Panc1 (cell line): Measurements from ENCODE around the gene TFF1. TPM values are rescaled to one million over a fixed set of nuclear protein-coding genes. Genes with fewer than 3 reads are reported as not detected.

Experiments
- ATAC-seq: fragments of 200-7000 bp; cut with Tn5 transposase; 2 replicates; pipeline ENCODE4 v1.9.1; 2020; ENCODE audit warnings: mild to moderate bottlenecking, moderate library complexity
- BruUV-seq: library from RNA; stranded (reverse); fragments of 400-500 nt; replicated peaks from 2 replicates; lab custom pipeline; 2021; lab: Mats Ljungman, UMichigan
- CTCF ChIA-PET: fragments of 300-600 bp; sonication (Branson Sonifier 250); formaldehyde crosslinking; loops from one replicate; lab custom pipeline; 2022; ENCODE audit warnings: antibody characterized with exemption; lab: Charles Lee
- POLR2A ChIA-PET: fragments of 300-600 bp; sonication (Branson Sonifier 250); formaldehyde crosslinking; loops from one replicate; lab custom pipeline; 2022; ENCODE audit warnings: antibody characterized with exemption; lab: Charles Lee
- DNase-seq: peaks from one replicate; pipeline ENCODE4 v3.0.0-alpha.2; 2010; ENCODE audit warnings: low read depth, low spot score
- H3K27ac ChIP-seq: 2 replicates; pipeline ENCODE4 v1.5.1; 2011; ENCODE audit warnings: mild to moderate bottlenecking, low read length, inconsistent platforms
- H3K27me3 ChIP-seq: fragments of 200-500 bp; sonication (Bioruptor generic); 2 replicates; pipeline ENCODE4 v1.6.0; 2014; ENCODE audit warnings: low read length, inconsistent platforms; ENCODE audit not compliant: control insufficient read depth, insufficient read depth
- H3K36me3 ChIP-seq: fragments of 200-500 bp; sonication (Bioruptor generic); 2 replicates; pipeline ENCODE4 v1.5.1; 2014; ENCODE audit warnings: inconsistent platforms, mild to moderate bottlenecking, low read length, moderate library complexity; ENCODE audit not compliant: control insufficient read depth, insufficient read depth
- H3K4me1 ChIP-seq: 2 replicates; pipeline ENCODE4 v1.5.1; 2011; ENCODE audit warnings: inconsistent platforms, mild to moderate bottlenecking, low read length, moderate library complexity; ENCODE audit not compliant: control insufficient read depth, insufficient read depth
- H3K4me3 ChIP-seq, 2 experiments: 2 replicates each; pipeline ENCODE4 v1.5.1; 2011 to 2012; ENCODE audit warnings: low read depth in 2 of 2, low read length in 2 of 2, mild to moderate bottlenecking in 2 of 2, inconsistent platforms in 1 of 2, moderate library complexity in 1 of 2
- H3K9me3 ChIP-seq: fragments of 200-500 bp; sonication (Bioruptor generic); 2 replicates; pipeline ENCODE4 v1.5.1; 2014; ENCODE audit warnings: low read depth, mild to moderate bottlenecking, inconsistent platforms, low read length, moderate library complexity; ENCODE audit not compliant: control insufficient read depth, insufficient read depth
- POLR2AphosphoS5 ChIP-seq: IDR thresholded peaks from 2 replicates; pipeline ENCODE4 v1.6.1; 2012; ENCODE audit warnings: mild to moderate bottlenecking, low read depth, low read length, moderate library complexity
- SIN3A ChIP-seq: IDR thresholded peaks from 2 replicates; pipeline ENCODE4 v1.6.1; 2012; ENCODE audit warnings: low read depth, mild to moderate bottlenecking, low read length, moderate library complexity, borderline replicate concordance; ENCODE audit not compliant: insufficient read depth
- TCF7L2 ChIP-seq: IDR thresholded peaks from 2 replicates; pipeline ENCODE4 v1.6.1; 2011; ENCODE audit warnings: mild to moderate bottlenecking, low read depth, low read length, inconsistent platforms
- in situ Hi-C: cut with HindIII; loops from 2 replicates; pipeline ENCODE4 v1.10.0; 2016; ENCODE audit warnings: low sequenced_read_pairs, low pct_unique_long_range_greater_than_20kb
- intact Hi-C: fragments of 100-400 bp; cut with micrococcal nuclease; formaldehyde crosslinking; loops from one replicate; pipeline ENCODE4 v1.10.0; 2022; ENCODE audit not compliant: unreplicated experiment
- total RNA-seq: library from RNA; stranded (reverse); gene quantifications from one replicate; pipeline ENCODE4 v1.2.1, GENCODE V29; 2021; ENCODE audit not compliant: unreplicated experiment
- TF ChIP-seq, protein P1 (sequence below), 2 experiments: IDR thresholded peaks; 2 replicates each; pipeline ENCODE4 v1.6.1; 2011 to 2012; ENCODE audit warnings: low read depth in 2 of 2, control low read depth in 1 of 2, low read length in 1 of 2, mild to moderate bottlenecking in 1 of 2, moderate library complexity in 1 of 2; ENCODE audit not compliant: insufficient read depth in 1 of 2
- TF ChIP-seq, protein P2 (sequence below): fragments of 450-650 bp; IDR thresholded peaks from 2 replicates; pipeline ENCODE4 v1.5.1; 2017; ENCODE audit warnings: mild to moderate bottlenecking

Gene TFF1
- total RNA-seq, 1 experiment from 2014 or later = 0.36 TPM

DNA sequence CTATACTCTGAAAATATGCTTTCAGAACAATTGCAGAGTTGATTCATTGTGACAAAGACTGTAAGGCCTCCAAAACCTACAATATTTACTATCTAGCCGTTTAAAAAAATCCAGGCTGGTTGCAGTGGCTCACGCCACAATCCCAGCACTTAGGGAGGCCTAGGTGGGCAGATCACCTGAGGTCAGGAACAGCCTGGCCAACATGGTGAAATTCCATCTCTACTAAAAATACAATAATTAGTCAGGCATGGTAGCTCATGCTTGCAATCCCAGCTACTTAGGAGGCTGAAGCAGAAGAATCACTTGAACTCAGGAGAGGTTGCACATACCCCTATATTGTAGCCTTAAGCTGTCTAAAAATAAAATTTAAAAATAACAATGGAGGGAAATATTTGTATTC is 10.3 kb downstream of the TFF1 start:
- ChIA-PET POLR2A (no interaction called here), CTCF (no interaction called here)
- Histone ChIP-seq H3K4me3 (no peak overlapping the region), H3K27ac (no peak overlapping the region), H3K9me3 (no peaks in the 10 kb centered on the region), H3K27me3 (no peaks in the 10 kb centered on the region), H3K4me1 (no peaks in the 10 kb centered on the region; the same call in 1 of the 2 replicates), H3K36me3 (no peaks in the 10 kb centered on the region)
- no peak for ATAC-seq
- intact Hi-C loops = no loop called here
- TF ChIP-seq, protein P1, sequence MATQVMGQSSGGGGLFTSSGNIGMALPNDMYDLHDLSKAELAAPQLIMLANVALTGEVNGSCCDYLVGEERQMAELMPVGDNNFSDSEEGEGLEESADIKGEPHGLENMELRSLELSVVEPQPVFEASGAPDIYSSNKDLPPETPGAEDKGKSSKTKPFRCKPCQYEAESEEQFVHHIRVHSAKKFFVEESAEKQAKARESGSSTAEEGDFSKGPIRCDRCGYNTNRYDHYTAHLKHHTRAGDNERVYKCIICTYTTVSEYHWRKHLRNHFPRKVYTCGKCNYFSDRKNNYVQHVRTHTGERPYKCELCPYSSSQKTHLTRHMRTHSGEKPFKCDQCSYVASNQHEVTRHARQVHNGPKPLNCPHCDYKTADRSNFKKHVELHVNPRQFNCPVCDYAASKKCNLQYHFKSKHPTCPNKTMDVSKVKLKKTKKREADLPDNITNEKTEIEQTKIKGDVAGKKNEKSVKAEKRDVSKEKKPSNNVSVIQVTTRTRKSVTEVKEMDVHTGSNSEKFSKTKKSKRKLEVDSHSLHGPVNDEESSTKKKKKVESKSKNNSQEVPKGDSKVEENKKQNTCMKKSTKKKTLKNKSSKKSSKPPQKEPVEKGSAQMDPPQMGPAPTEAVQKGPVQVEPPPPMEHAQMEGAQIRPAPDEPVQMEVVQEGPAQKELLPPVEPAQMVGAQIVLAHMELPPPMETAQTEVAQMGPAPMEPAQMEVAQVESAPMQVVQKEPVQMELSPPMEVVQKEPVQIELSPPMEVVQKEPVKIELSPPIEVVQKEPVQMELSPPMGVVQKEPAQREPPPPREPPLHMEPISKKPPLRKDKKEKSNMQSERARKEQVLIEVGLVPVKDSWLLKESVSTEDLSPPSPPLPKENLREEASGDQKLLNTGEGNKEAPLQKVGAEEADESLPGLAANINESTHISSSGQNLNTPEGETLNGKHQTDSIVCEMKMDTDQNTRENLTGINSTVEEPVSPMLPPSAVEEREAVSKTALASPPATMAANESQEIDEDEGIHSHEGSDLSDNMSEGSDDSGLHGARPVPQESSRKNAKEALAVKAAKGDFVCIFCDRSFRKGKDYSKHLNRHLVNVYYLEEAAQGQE (IDR thresholded peaks at IDR 0.05; ENCODE audit: insufficient read depth in 1 of 2, low read depth in 2 of 2, low read length in 1 of 2) = no peak
- TF ChIP-seq POLR2AphosphoS5 = no peak
- TF ChIP-seq SIN3A = no peak
- no peak for TF ChIP-seq TCF7L2
- TF ChIP-seq, protein P2, sequence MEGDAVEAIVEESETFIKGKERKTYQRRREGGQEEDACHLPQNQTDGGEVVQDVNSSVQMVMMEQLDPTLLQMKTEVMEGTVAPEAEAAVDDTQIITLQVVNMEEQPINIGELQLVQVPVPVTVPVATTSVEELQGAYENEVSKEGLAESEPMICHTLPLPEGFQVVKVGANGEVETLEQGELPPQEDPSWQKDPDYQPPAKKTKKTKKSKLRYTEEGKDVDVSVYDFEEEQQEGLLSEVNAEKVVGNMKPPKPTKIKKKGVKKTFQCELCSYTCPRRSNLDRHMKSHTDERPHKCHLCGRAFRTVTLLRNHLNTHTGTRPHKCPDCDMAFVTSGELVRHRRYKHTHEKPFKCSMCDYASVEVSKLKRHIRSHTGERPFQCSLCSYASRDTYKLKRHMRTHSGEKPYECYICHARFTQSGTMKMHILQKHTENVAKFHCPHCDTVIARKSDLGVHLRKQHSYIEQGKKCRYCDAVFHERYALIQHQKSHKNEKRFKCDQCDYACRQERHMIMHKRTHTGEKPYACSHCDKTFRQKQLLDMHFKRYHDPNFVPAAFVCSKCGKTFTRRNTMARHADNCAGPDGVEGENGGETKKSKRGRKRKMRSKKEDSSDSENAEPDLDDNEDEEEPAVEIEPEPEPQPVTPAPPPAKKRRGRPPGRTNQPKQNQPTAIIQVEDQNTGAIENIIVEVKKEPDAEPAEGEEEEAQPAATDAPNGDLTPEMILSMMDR = no peak
- DNase-seq = no peak
- in situ Hi-C loops = no loop called here
- no TSS peak for BruUV-seq

DNA sequence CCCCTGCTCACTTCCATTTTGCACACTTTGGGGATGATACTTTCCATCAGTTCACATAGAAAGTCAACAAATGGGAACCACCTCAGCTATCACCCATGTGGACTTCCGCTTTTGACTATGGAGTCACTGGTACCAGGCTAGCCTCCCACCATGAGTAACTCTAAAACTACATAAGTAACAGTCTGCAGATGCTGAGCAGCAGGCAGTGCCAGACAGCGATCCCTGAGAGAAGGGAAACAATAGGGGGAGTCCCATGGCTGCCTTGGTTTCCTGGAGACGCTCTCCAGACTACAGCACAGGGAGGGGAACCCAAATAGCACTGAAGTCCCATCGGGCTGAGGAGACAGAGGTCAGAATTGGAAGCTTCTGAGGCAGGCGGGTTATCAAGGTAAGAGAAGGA is 12.7 kb downstream of the TFF1 start:
- CTCF ChIA-PET = no interaction called here
- no peaks in the 10 kb centered on the region for H3K27me3 ChIP-seq
- no peaks in the 10 kb centered on the region for H3K36me3 ChIP-seq
- DNase-seq (no peak), ATAC-seq (no peak)
- in situ Hi-C loops = no loop called here
- BruUV-seq = no TSS peak
- no peak overlapping the region for H3K27ac ChIP-seq
- POLR2A ChIA-PET = no interaction called here
- H3K4me1 ChIP-seq = no peaks in the 10 kb centered on the region; the same call in 1 of the 2 replicates
- no peaks in the 10 kb centered on the region for H3K9me3 ChIP-seq
- H3K4me3 ChIP-seq = no peak overlapping the region
- intact Hi-C loops = no loop called here
- TF ChIP-seq, protein P2 = no peak
- TF ChIP-seq TCF7L2 (no peak), POLR2AphosphoS5 (no peak), SIN3A (no peak)
- TF ChIP-seq, protein P1 (IDR thresholded peaks at IDR 0.05; ENCODE audit: insufficient read depth in 1 of 2, low read depth in 2 of 2, low read length in 1 of 2) = no peak
